HG03159 (cell line): ENCODE data around the gene KLHL3.

Experiments used
- ATAC-seq: cut with Tn5 transposase; IDR thresholded peaks from one replicate; pipeline ENCODE4 v1.9.1; 2021; ENCODE audit warnings: mild to moderate bottlenecking, moderate library complexity; ENCODE audit not compliant: unreplicated experiment

The KLHL3 gene

DNA sequence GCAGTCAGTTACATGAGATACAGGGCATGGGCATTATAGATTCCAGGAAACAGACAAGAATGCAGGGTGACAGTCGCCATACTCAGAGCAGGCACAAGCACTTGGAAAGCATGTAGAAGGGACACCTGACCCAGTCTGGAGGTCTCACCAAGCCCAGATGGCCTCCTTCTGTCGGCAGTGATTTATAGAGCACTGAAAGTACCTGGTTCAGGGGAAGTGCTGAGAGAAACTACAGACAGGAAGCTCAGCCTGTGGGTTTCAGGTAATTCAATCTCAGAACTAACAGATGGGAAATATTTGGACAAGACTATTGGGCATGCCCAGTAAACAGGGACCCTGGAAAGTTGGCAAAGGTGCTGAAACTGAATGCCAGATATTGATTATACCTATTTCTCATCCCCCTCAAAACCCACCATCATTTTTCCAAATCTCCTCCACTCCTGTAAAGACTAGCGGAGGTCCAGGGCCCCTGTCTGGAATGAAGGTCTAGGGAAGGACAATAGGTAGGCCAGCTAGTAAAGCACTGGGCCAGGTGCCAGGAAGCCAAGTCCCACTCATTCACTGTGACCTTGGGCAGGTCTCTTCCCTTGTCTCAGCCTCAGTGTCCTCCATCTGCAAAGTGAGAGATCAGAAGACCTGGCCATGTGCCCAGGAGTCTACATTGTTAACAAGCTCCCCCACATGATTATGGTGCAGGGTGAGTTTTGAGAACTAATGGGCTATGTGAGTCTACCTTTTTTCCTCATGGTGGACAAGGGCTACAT lies 26.9 kb downstream of the KLHL3 start:
- ATAC-seq = no peak

GRCh38 chr5:137708062-137708461 lies 27.8 kb downstream of the KLHL3 start:
- ATAC-seq = no peak

- no peak for ATAC-seq
Observed at GRCh38 chr5:137706841-137707240, 29.0 kb downstream of the KLHL3 start.

GRCh38 chr5:137705106-137705505 lies 30.8 kb downstream of the KLHL3 start:
- ATAC-seq = no peak

DNA sequence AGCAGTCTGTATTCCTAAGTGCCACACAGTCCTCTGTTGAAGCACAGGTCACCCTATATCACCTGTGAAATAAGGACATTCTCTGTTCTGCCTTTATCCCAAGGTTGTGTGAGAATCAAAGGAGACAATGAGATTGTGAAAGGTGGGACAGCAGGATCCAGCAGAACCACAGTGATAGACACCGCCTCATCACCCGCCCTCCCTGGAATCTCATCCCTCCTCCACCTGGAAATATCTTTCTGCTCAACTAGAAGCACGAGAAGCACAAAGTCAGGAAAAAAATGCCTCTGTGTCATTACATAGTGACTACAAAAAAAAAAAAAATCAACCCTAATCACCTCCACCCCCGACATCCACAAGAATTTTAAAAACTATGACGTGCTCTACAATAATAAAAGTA lies 32.3 kb downstream of the KLHL3 start:
- no peak for ATAC-seq

DNA sequence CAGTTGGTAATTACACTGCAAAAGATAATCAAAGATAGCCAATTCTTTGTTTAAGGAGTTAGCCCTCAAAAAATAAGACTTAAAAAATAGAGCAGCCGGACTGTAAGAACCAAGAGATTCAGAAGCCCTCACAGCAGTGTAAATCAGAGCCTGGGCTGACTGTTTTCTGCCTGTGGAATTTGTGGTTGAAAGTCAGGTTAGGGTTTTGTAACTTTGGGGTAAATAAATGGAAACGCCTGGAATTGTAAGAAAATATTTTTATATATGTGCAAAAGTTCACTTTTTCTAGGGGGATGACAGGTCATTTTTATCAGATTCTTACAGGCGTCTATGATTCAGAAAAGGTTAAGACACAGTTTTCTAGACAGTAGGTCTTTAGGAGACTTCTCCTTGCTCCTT lies 35.6 kb downstream of the KLHL3 start:
- ATAC-seq = no peak

DNA sequence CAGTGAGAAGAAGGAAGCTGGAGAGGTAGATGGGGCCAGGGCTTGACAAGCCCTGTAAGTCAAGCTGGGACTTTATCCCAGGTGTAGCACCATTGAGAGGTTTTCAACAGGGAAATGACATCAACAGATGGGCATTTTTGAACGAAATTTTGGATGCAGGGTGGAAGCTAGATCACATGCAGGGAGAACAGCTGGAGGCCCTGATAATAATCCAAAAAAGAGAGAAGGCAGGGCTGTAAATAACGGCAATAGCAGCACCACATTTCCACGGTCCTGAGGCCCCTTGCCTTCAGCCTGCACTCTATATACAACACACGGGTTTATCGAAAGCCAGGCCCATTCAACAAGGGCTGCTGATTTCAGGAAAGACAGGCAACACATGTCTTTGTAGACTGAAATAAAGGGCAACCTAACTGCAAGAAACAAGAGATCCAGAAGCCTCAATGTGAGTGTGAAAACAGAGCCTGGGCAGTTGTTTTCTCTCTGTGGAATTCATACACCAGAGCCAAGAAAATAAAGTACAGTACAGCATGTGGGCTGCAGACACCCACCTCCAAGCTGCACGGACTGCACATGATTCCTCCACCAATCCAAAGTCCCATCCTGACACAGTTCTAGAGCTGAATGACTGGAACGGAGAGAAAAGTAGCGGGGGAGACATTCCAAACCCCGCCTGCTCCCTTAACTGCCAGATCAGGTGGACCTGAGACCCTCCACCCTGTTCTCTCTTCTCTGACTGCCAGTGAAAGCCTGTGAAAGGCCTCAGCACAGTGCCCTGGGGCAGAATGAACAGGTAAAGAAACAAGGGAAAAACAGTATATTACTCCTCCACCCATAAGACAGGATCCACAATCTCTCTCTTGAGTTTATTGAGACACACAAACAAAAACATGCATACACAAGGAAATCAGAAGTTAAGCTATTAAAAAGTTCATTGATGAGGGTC lies 36.3 kb downstream of the KLHL3 start:
- ATAC-seq = no peak

DNA sequence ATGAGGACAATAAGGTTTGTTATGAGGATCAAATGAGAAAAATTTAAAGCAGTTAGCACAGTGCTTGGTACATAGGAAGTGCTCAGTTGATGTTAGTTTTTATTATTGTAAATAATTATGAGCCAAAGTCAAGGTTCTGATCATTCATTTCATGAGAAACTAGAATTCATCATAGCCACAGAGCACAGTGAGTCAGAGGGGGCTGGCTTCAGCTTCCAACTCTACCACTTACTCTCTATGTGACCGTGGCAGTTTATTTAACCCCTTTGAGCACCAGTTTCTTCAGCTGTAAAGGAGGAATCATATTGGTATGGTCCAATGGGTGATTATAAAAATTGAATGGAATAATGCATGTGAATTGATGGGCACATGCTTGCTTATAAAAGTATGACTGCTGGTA lies 39.4 kb downstream of the KLHL3 start:
- ATAC-seq = no peak

- ATAC-seq = no peak
Observed at GRCh38 chr5:137695651-137696428, 40.0 kb downstream of the KLHL3 start.

GRCh38 chr5:137693951-137694721 lies 41.8 kb downstream of the KLHL3 start:
- ATAC-seq = no peak

GRCh38 chr5:137693307-137693950 lies 42.5 kb downstream of the KLHL3 start:
- no peak for ATAC-seq

- no peak for ATAC-seq
Observed at GRCh38 chr5:137689306-137689705, 46.6 kb downstream of the KLHL3 start.

- no peak for ATAC-seq
Observed at GRCh38 chr5:137688210-137688840, 47.6 kb downstream of the KLHL3 start.

DNA sequence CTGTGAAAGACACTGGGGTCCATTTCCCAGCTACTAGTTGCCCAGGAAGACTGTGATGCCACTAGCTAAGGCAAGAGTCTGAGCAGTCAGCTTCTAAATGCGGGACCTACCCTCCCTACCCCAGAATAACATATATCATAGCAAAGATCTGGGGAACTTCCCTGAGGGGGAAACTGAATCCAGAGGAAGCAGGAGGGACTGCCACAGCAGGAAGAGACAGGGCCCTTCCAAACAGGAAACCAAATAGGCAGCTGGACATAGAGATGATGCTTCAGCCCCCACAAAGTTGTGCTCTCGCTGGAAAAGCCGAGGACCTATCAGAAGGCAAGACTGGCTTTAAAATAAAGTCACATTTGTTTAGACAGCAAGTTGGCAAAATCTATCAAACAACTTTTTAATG lies 51.1 kb downstream of the KLHL3 start:
- ATAC-seq = no peak

DNA sequence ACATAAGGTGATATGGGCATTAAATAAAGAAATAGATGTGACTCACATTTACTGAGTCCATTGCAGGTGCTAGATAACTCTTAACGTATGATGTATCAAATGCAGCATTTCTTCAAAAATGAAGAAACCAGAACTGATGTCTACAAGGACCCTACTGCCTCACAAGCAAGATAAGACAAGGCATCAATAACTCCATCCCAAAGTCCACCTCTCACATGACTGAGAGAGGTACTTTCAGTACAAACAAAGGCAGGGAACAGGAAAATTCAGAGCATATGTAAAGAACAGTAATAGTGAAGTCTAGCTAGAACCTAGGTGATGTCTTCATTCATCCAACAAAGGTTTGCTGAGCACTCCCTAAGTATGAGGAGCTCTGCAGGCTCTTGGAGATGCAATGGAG lies 54.7 kb downstream of the KLHL3 start:
- no peak for ATAC-seq

- ATAC-seq = no peak
Observed at GRCh38 chr5:137679910-137680309, 56.0 kb downstream of the KLHL3 start.

GRCh38 chr5:137679195-137679594 lies 56.7 kb downstream of the KLHL3 start:
- no peak for ATAC-seq

DNA sequence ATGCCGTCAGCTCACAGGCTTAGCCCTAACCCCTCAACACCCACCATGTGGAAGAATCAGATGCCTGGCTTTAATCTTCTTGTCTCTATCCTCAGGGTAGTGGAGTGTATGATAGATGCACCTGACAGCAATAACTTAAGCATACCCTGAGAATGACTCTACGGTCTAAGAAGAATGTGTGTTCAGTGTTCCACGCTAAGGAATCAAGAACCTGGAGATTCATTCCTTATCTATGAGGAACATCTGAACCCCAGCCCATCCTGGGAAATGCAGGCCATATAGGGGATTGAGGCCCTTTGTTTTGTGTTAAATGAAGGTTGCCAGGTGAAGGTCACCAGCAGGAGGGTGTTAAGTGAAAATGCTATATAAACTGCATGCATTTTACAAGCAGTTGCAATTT lies 63.0 kb downstream of the KLHL3 start:
- ATAC-seq = no peak

GRCh38 chr5:137672001-137672400 lies 63.9 kb downstream of the KLHL3 start:
- no peak for ATAC-seq

GRCh38 chr5:137669811-137670210 lies 66.1 kb downstream of the KLHL3 start:
- no peak for ATAC-seq
